SU-DHL-6 (cell line): ENCODE measurements around the gene IQCE.

Experiments used
- H2AFZ ChIP-seq: fragments of 200-600 bp; sonication (generic); 2 replicates; pipeline ENCODE4 v1.6.1; 2014; ENCODE audit warnings: low read depth, mild to moderate bottlenecking, moderate library complexity, mixed read lengths, antibody characterized with exemption, low read length; ENCODE audit not compliant: severe bottlenecking
- H3F3A ChIP-seq: fragments of 200-600 bp; shearing (Covaris generic); 2 replicates; pipeline ENCODE4 v1.6.0; 2016; ENCODE audit warnings: antibody characterized with exemption, mild to moderate bottlenecking; ENCODE audit not compliant: insufficient read depth
- H3K27ac ChIP-seq: fragments of 200-600 bp; sonication (generic); 2 replicates; pipeline ENCODE4 v1.5.1; 2016; ENCODE audit warnings: low read depth, mild to moderate bottlenecking, low read length, moderate library complexity, mixed read lengths
- H3K27me3 ChIP-seq: fragments of 200-600 bp; sonication (generic), shearing (Covaris generic); 2 replicates; pipeline ENCODE4 v1.6.0; 2014; ENCODE audit warnings: mild to moderate bottlenecking, low read length
- H3K36me3 ChIP-seq: fragments of 200-600 bp; sonication (generic); 2 replicates; pipeline ENCODE4 v1.6.1; 2014; ENCODE audit warnings: mild to moderate bottlenecking, low read length, mixed read lengths
- H3K4me2 ChIP-seq: fragments of 300-600, 200-600 bp; shearing (Covaris generic), sonication (generic); 2 replicates; pipeline ENCODE4 v1.6.0; 2014; ENCODE audit warnings: low read length, low read depth, mild to moderate bottlenecking; ENCODE audit not compliant: poor library complexity, severe bottlenecking
- H3K4me3 ChIP-seq: fragments of 200-600 bp; sonication (generic); 2 replicates; pipeline ENCODE4 v1.5.1; 2014; ENCODE audit warnings: antibody characterized with exemption, low read length, mild to moderate bottlenecking, mixed read lengths; ENCODE audit not compliant: insufficient read depth, poor library complexity, severe bottlenecking
- H3K79me2 ChIP-seq: fragments of 200-600 bp; sonication (generic); 2 replicates; pipeline ENCODE4 v1.6.1; 2014; ENCODE audit warnings: mild to moderate bottlenecking, low read length, moderate library complexity; ENCODE audit not compliant: insufficient read depth
- H3K9ac ChIP-seq: fragments of 200-600 bp; sonication (generic); 2 replicates; pipeline ENCODE4 v1.7.0; 2014; ENCODE audit warnings: mild to moderate bottlenecking, low read length
- H3K9me2 ChIP-seq: fragments of 200-600 bp; sonication (generic); replicated peaks from 2 replicates; pipeline ENCODE4 v1.6.1; 2014; ENCODE audit warnings: low read length; ENCODE audit not compliant: insufficient read depth
- H3K9me3 ChIP-seq: fragments of 200-600 bp; sonication (generic); 2 replicates; pipeline ENCODE4 v1.6.1; 2014; ENCODE audit warnings: low read length, mixed read lengths; ENCODE audit not compliant: insufficient read depth
- H4K20me1 ChIP-seq: fragments of 200-600 bp; sonication (generic); 2 replicates; pipeline ENCODE4 v1.6.1; 2014; ENCODE audit warnings: low read depth, mild to moderate bottlenecking, antibody characterized with exemption, low read length, moderate library complexity, mixed read lengths
- CTCF ChIP-seq: fragments of 200-600 bp; sonication (generic); IDR thresholded peaks from one replicate; pipeline ENCODE4 v1.5.1; 2017; ENCODE audit warnings: antibody characterized with exemption, mild to moderate bottlenecking, low read length, moderate library complexity; ENCODE audit not compliant: insufficient read depth, poor library complexity, severe bottlenecking
- EZH2phosphoT487 ChIP-seq: fragments of 200-600 bp; sonication (generic), shearing (Covaris generic); conservative IDR thresholded peaks from 2 replicates; pipeline ENCODE4 v1.6.1; 2018; ENCODE audit warnings: mild to moderate bottlenecking, antibody characterized with exemption, low read length, moderate library complexity, mixed read lengths

IQCE gene

GRCh38 chr7:2626498-2627117 is 67.8 kb downstream of the IQCE start:
- no peaks in the 10 kb centered on the region for H3K79me2 ChIP-seq
- no peaks in the 10 kb centered on the region for H3K27me3 ChIP-seq
- no peak overlapping the region for H3K4me2 ChIP-seq
- no peaks in the 10 kb centered on the region for H3K9me2 ChIP-seq
- no peaks in the 10 kb centered on the region for H4K20me1 ChIP-seq
- no peak overlapping the region for H3K27ac ChIP-seq
- H3K9ac ChIP-seq, result no peak overlapping the region
- no peaks in the 10 kb centered on the region for H3K36me3 ChIP-seq
- H2AFZ ChIP-seq, result no peak overlapping the region
- no peaks in the 10 kb centered on the region for H3K9me3 ChIP-seq
- no peaks in the 10 kb centered on the region for H3F3A ChIP-seq
- no peak for TF ChIP-seq CTCF
- no peak for TF ChIP-seq EZH2phosphoT487
- no peak overlapping the region for H3K4me3 ChIP-seq

- Histone ChIP-seq H3K9me2 (no peaks in the 10 kb centered on the region), H3K27me3 (no peaks in the 10 kb centered on the region), H3K9me3 (no peaks in the 10 kb centered on the region), H3K4me2 (no peak overlapping the region), H3K79me2 (no peaks in the 10 kb centered on the region), H3K27ac (no peak overlapping the region), H4K20me1 (no peaks in the 10 kb centered on the region), H3K36me3 (no peaks in the 10 kb centered on the region), H3K9ac (no peak overlapping the region), H2AFZ (no peak overlapping the region), H3F3A (no peaks in the 10 kb centered on the region), H3K4me3 (no peak overlapping the region)
- no peak for TF ChIP-seq EZH2phosphoT487
- TF ChIP-seq CTCF, result no peak
These were observed 68.7 kb downstream of the IQCE start for GRCh38 chr7:2627258-2628129.

GRCh38 chr7:2628130-2628482 is 69.3 kb downstream of the IQCE start:
- Histone ChIP-seq H3F3A (no peaks in the 10 kb centered on the region), H3K27ac (no peak overlapping the region), H3K79me2 (no peaks in the 10 kb centered on the region), H3K27me3 (no peaks in the 10 kb centered on the region), H3K4me2 (no peak overlapping the region), H3K9me3 (no peaks in the 10 kb centered on the region), H2AFZ (no peak overlapping the region), H3K9me2 (no peaks in the 10 kb centered on the region), H4K20me1 (no peaks in the 10 kb centered on the region), H3K4me3 (no peak overlapping the region), H3K9ac (no peak overlapping the region), H3K36me3 (no peaks in the 10 kb centered on the region)
- TF ChIP-seq CTCF (no peak), EZH2phosphoT487 (no peak)
